HG02885 (cell line): ENCODE data around the gene PID1.

ENCODE experiments used
- ATAC-seq: cut with Tn5 transposase; IDR thresholded peaks from one replicate; pipeline ENCODE4 v1.9.1; 2021; ENCODE audit warnings: mild to moderate bottlenecking; ENCODE audit not compliant: unreplicated experiment, poor library complexity

The PID1 gene

DNA sequence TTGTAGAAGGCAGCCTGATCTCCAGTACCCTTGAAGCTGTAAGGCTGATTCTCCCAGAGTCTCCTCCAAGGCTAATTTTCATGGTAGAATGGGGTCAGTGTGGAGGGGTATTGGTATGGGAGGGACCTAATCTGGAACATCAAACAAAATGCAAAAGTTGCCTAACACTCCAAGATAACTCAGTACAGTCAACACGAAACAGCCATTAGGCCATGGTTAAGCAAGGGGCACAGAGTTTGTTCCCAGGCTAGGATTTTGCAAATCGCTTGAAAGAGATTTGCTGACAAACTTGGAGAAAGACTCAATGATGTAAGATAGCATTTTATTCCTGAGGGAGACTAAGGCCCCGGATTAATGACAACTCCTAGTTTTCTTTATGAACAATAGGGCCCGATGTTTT is 5.4 kb downstream of the PID1 start:
- no peak for ATAC-seq

- no peak for ATAC-seq
Observed at GRCh38 chr2:229261599-229261998, 9.5 kb downstream of the PID1 start.

GRCh38 chr2:229261076-229261475 is 10.0 kb downstream of the PID1 start:
- no peak for ATAC-seq

- ATAC-seq, result no peak
Observed at GRCh38 chr2:229257985-229258384, 13.1 kb downstream of the PID1 start.

DNA sequence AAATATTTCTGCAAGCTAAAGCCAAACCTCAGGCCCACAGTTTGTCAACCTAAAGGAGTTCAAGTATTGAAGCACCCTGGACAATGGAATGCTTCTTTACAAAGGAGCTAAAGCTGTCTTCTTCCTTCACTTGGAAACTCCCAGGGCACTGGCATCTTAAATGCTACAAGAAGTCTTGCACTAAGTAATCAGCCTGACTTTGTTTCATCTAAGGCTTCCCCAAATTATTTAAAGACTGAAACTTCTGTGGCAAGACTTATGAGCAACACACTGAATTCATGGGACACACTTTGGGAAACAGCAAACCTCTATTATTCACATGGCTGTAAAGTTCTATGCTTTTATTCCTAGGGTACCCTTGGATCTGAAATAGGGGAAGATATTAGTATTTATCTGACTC is 14.7 kb downstream of the PID1 start:
- ATAC-seq, result no peak

- no peak for ATAC-seq
Observed at GRCh38 chr2:229254206-229254605, 16.9 kb downstream of the PID1 start.

DNA sequence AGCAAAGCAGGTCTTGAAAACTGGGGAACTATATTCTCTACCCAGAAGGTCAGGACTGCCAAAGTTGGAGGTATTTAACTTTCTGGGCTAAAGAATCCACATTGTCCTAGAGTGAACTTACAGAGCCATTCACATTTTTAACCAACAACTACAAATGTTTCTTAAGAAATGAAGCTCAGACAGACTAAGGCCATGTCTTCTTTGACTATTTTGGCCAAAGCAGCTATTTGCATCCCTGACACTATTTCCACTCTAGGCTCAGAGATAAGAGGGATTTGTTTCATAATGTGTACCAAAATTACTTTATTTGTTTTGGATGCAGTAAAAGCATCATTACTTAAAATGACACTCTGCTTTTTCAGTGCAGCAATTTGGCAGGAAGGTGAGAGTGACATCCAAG is 18.1 kb downstream of the PID1 start:
- no peak for ATAC-seq

DNA sequence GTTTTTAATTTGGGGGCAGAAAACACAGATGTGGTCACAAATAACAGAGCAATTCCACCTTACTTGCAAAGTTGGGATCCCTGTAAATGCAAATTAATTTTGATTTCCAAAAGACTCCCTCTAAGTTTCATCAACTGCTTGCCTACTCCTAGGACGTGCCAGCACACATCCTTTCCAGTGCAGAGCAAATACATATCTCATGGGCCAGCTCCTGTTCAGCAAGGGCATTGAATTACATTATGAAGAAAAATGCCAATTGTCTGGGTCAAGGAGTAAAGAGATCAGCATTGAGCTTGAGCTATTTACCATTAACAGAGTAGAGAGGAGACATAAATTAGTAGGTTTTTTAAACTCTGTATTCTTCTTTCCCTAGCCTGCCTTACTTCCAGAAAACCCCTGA is 18.8 kb downstream of the PID1 start:
- ATAC-seq, result no peak

DNA sequence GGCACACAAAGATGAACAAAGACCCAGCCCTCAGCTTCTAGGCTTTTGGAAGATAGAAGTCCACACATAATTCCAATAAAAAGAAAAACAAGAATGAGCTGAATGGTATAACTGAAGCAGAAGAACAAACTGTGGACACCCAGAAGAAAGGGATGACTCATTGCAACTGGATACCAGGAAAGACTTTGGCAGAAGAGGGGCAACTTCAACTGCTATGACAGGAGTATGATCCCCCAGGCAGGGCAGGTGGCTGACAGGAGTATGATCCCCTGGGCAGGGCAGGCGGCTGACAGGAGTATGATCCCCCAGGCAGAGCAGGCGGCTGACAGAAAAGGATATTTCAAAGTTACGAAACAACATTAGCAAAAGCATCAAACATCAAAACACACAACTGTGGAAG is 21.6 kb downstream of the PID1 start:
- ATAC-seq, result no peak

DNA sequence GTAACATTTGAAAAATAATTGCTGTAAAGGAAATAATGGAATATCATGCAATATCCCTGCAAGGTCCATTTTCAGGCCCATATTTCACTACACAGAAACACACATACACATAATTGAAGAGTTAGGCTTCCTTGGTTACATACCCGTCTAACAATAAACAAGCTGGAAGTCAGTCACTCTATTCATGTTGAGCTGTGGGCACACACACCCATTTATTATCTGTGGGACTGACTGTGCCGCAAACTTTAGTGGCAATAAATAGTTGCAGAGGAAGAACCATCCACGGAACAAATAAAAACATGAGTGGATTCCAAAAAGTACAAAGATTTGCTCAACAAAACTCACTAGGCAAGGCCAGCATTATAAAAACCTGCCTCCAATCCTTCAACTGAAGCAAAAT is 24.8 kb downstream of the PID1 start:
- no peak for ATAC-seq

- ATAC-seq, result no peak
Observed at GRCh38 chr2:229244975-229245374, 26.1 kb downstream of the PID1 start.

DNA sequence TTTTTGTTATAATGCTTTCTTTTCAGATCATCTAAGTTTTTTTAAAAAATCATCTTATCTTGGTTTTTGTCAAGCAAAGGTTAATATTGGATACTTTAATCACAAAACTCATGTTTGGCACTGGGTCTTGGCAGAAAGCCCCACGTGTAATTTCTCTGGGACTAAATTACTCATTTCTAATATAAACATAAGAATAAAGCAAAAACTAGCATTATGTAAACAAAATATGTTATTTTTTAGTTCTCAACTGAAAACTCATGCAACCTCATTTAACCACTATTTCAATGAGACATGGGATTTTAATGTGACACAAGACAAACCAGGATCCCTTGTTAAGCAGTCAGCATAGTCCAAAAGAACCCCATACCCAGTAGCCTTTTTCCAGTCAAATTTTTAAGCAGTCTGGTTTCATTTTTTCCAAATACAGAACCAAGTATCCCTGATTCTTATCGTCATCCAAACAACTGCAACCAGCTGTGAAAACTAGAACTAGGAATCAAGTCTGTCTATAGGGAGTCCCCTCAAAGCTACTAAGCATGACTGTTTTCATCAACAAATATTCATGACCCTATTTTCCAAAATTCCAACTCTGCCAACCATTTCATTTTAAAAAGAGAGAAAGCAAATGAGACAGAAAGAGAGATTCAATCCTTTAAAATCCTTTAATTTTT is 27.1 kb downstream of the PID1 start:
- no peak for ATAC-seq

DNA sequence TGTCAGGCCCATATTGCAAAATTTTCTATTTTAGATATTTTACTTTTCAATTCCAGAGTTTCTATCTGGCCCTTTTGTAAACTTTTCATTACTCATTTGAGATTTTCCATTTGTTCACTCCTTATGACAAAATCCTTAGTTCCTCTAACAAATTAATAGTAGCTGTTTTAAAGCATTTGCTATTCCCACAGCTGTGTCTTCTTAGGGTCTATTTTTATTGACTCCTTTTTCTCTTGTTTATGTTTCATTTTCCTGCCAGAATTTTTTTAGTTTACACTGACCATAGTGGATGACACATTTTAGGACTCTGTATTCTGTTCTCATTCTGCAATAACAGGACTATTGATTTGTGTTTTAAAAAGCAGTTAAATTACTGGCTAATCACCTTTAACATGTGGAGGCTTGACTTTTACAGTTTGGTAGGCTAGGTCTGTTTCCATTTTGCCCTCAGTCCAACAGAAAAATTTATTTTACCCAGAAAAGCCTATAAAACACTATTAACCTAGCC is 30.0 kb downstream of the PID1 start:
- ATAC-seq, result no peak

DNA sequence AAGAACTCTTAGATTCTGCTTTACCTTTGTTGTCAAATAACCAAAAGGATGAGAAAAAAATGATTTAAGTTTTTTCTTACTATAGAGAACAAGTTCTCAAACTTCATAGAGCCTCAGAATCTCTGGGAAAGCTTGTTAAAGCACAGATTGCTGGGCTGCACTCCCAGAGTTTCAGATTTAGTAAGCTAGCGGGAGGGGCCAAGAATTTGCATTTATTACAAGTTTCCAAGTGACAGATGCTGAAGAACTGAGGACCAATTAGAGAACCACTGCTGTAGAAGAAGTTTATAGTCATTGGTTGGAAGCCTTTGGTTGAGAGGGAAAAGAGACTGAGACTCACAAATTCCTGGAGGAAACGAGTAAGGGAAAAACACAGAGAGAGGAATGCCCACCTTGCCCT is 32.1 kb downstream of the PID1 start:
- no peak for ATAC-seq

GRCh38 chr2:229237270-229237669 is 33.8 kb downstream of the PID1 start:
- ATAC-seq, result no peak

DNA sequence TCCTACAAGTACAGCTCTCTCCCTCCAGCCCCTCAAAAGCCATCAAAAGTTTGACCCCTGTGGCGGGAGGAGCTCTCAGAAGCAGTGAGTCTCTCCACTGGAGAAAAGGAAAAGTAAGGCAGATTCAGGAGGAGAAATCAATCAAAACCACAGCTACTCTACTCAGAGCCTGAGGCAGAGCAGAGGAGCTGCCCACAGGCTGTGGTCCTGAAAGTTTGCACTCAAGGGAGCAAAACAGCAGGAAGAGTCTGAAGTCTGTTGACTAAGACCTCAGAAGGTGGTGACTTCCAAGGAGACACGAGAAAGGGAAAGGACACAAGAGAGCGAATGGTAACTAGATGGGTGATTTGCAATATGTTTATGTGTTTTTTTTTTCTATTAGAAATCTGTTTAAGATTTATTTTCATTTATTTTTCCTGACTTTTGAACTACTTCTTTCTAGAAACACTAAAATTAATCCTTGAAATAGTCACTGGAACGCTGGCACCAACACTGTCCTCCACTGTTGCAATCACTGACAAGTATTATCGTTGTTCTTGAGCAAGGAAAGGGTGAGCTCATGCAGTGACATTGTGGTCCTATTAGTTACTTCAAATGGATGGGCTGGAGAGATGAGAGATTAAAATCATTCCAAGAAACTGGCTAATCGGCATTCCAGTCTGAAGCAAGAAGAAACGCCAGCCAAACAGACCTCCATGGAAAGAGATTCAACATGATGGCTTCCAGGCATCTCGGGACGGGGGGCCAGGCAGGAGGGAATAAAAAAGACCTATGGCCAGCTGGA is 35.8 kb downstream of the PID1 start:
- no peak for ATAC-seq

DNA sequence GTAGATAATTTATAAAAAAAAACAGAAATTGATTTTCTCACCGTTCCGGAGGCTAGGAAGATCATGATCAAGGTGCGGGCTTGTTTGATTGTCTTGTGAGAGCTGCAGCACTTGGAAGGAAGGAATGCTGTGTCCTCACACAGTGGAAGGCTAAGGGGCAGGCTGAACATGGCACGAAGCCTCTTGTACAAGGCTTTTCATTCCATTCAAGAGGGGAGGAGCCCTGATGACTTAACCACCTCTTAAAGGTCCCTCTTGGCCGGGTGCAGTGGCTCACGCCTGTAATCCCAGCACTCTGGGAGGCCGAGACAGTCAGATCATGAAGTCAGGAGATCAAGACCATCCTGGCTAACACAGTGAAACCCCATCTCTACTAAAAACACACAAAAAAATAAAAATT is 39.2 kb downstream of the PID1 start:
- ATAC-seq, result no peak

DNA sequence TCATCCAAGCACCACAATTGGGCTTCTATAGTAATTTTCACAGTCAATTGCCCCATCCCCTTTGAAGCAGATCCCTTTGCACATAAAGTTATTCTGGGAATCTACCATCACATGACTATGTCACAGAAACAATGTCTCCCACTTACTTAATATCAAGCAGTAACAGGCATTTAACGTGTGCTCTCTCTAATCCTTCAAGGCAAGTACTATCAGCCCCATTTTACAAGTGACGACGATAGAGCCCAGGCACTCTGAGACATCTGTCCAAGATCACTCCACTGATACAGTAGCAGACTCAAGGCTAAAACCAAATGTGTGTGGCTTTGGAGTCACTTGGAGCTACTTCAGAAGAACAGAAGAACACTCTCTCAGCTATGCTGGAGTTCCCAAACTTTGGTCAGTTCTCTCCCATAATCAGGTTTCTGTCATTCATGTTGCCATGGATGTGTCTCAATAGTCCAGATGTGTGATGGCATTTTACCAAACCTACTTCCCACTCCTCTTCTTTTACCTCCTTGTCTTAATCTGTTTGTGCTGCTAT is 39.7 kb downstream of the PID1 start:
- ATAC-seq, result no peak

- ATAC-seq, result no peak
Observed at GRCh38 chr2:229230911-229231310, 40.2 kb downstream of the PID1 start.

DNA sequence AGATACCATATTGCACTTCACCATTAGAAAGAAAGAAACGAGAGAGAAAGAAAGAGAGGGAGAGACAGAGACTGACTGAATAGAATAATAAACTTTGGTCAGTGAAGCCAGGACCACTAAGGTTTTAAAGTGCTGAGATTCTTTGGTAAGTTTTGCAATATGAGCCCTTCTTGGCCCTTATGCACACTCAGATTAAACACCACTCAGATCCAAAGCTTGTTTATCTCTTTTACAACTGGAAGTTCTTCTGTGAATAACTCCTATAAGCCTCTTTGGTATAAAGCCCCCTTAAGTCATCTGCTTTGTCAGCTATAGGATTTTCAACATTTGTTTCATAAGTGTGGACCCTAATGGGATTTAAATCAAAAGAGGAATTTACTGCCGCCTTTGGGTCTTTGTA is 40.8 kb downstream of the PID1 start:
- no peak for ATAC-seq

GRCh38 chr2:229226382-229226781 is 44.7 kb downstream of the PID1 start:
- ATAC-seq, result no peak

- no peak for ATAC-seq
Observed at GRCh38 chr2:229223107-229223506, 48.0 kb downstream of the PID1 start.
